HepG2 (cell line): ENCODE results near the gene NDE1. TPM values are rescaled to one million over a fixed set of nuclear protein-coding genes. Genes with fewer than 3 reads are reported as not detected.

ENCODE experiments used
- CEBPZ ChIP-seq: IDR thresholded peaks from 2 replicates; pipeline ENCODE4 v1.6.1; 2012; ENCODE audit warnings: low read length, improper control_type of control experiment
- HCFC1 ChIP-seq: fragments of 150-350 bp; IDR thresholded peaks from 2 replicates; pipeline ENCODE4 v1.6.1; 2014; ENCODE audit warnings: low read depth, low read length
- IKZF4 ChIP-seq: sonication (generic); formaldehyde crosslinking; IDR thresholded peaks from 2 replicates; pipeline ENCODE4 v1.5.1; 2020; ENCODE audit warnings: borderline replicate concordance, mild to moderate bottlenecking, low read depth, missing genetic modification reagents; ENCODE audit errors: not compliant biosample characterization
- ONECUT2 ChIP-seq: sonication (generic); formaldehyde crosslinking; IDR thresholded peaks from 2 replicates; pipeline ENCODE4 v1.4.0; 2020; ENCODE audit warnings: missing genetic modification reagents
- REPIN1 ChIP-seq: sonication (generic); formaldehyde crosslinking; IDR thresholded peaks from 2 replicates; pipeline ENCODE4 v1.8.0; 2022; ENCODE audit warnings: missing genetic modification reagents, low read depth, mild to moderate bottlenecking, borderline replicate concordance
- SIN3B ChIP-seq: fragments of 150-350 bp; IDR thresholded peaks from 2 replicates; pipeline ENCODE4 v1.6.1; 2014; ENCODE audit warnings: low read length
- SP4 ChIP-seq: sonication (generic); formaldehyde crosslinking; IDR thresholded peaks from 2 replicates; pipeline ENCODE4 v1.8.1; 2023; ENCODE audit warnings: mild to moderate bottlenecking, missing genetic modification reagents
- ZMAT3 ChIP-seq: sonication (generic); formaldehyde crosslinking; conservative IDR thresholded peaks from 2 replicates; pipeline ENCODE4 v1.7.0; 2021; ENCODE audit warnings: missing genetic modification reagents
- ZNF101 ChIP-seq: sonication (generic); formaldehyde crosslinking; IDR thresholded peaks from 2 replicates; pipeline ENCODE4 v1.4.0; 2020; ENCODE audit warnings: mild to moderate bottlenecking, low read depth, missing genetic modification reagents, borderline replicate concordance
- ZNF18 ChIP-seq: sonication (generic); formaldehyde crosslinking; IDR thresholded peaks from 2 replicates; pipeline ENCODE4 v1.8.0; 2022; ENCODE audit warnings: mild to moderate bottlenecking, missing genetic modification reagents; ENCODE audit not compliant: insufficient replicate concordance
- ZNF577 ChIP-seq: sonication (generic); formaldehyde crosslinking; IDR thresholded peaks from 2 replicates; pipeline ENCODE4 v1.4.0; 2020; ENCODE audit warnings: mild to moderate bottlenecking, low read depth, missing genetic modification reagents, borderline replicate concordance
- ZNF607 ChIP-seq: sonication (generic); formaldehyde crosslinking; IDR thresholded peaks from 2 replicates; pipeline ENCODE4 v1.5.1; 2020; ENCODE audit warnings: missing genetic modification reagents, mild to moderate bottlenecking, borderline replicate concordance
- ZNF841 ChIP-seq: sonication (generic); formaldehyde crosslinking; IDR thresholded peaks from 2 replicates; pipeline ENCODE4 v1.8.1; 2023; ENCODE audit warnings: missing genetic modification reagents, borderline replicate concordance
- polyA plus RNA-seq, 8 experiments: library from polyadenylated mRNA; depleted of rRNA in 3 of 8; stranded (reverse) in 7 of 8; unstranded in 1 of 8; fragments of >200 nt; fragmentation: Illumina TruSeq in 4 of 8; extraction: Trizol in 4 of 8; gene quantifications; 2 replicates each; pipeline versions ENCODE4 v1.2.1 to v1.2.3, GENCODE V29; 2011 to 2016; ENCODE audit warnings: low read depth in 4 of 8, missing spikeins in 1 of 8, mixed read lengths in 1 of 8; ENCODE audit not compliant: insufficient read depth in 1 of 8
- total RNA-seq, 5 experiments: library from RNA; depleted of rRNA; stranded (reverse); fragments of >200 nt; fragmentation: Illumina TruSeq; extraction: Trizol; gene quantifications; 2 replicates each; pipeline ENCODE4 v1.2.3, GENCODE V29; 2016; ENCODE audit warnings: low read depth in 1 of 5
- TF ChIP-seq, protein P1 (sequence below): sonication (generic); formaldehyde crosslinking; IDR thresholded peaks from 2 replicates; pipeline ENCODE4 v1.5.1; 2020; ENCODE audit warnings: mild to moderate bottlenecking, missing genetic modification reagents, borderline replicate concordance
- TF ChIP-seq, protein P2 (sequence below): sonication (generic); formaldehyde crosslinking; IDR thresholded peaks from 2 replicates; pipeline ENCODE4 v1.5.0; 2020; ENCODE audit warnings: missing genetic modification reagents

Gene NDE1
- total and polyA plus RNA-seq, 2 of the 13 experiments (the other 11 are each of a cell fraction or from before 2014, with no cell fraction given) = 40.9 to 72.5 TPM

GRCh38 chr16:15607700-15608396 is 42.2 kb upstream of the NDE1 start (continued):
- TF ChIP-seq ZNF101 (CRISPR knock-in tag) = no peak
- 0 out of 2 replicates have a peak, but pooled peaks have one; percentile 36 for TF ChIP-seq ZNF607 (CRISPR knock-in tag)
- TF ChIP-seq ONECUT2 (CRISPR knock-in tag) = no peak
- TF ChIP-seq ZNF841 (CRISPR knock-in tag) = no peak
- TF ChIP-seq SIN3B = no peak
- no peak for TF ChIP-seq REPIN1
- TF ChIP-seq SP4 (CRISPR knock-in tag) = no peak
- TF ChIP-seq ZNF18 (CRISPR knock-in tag) = no peak
- TF ChIP-seq CEBPZ = no peak
- TF ChIP-seq IKZF4 (CRISPR knock-in tag) = no peak
- TF ChIP-seq ZNF577 (CRISPR knock-in tag) = no peak
- TF ChIP-seq, protein P1, sequence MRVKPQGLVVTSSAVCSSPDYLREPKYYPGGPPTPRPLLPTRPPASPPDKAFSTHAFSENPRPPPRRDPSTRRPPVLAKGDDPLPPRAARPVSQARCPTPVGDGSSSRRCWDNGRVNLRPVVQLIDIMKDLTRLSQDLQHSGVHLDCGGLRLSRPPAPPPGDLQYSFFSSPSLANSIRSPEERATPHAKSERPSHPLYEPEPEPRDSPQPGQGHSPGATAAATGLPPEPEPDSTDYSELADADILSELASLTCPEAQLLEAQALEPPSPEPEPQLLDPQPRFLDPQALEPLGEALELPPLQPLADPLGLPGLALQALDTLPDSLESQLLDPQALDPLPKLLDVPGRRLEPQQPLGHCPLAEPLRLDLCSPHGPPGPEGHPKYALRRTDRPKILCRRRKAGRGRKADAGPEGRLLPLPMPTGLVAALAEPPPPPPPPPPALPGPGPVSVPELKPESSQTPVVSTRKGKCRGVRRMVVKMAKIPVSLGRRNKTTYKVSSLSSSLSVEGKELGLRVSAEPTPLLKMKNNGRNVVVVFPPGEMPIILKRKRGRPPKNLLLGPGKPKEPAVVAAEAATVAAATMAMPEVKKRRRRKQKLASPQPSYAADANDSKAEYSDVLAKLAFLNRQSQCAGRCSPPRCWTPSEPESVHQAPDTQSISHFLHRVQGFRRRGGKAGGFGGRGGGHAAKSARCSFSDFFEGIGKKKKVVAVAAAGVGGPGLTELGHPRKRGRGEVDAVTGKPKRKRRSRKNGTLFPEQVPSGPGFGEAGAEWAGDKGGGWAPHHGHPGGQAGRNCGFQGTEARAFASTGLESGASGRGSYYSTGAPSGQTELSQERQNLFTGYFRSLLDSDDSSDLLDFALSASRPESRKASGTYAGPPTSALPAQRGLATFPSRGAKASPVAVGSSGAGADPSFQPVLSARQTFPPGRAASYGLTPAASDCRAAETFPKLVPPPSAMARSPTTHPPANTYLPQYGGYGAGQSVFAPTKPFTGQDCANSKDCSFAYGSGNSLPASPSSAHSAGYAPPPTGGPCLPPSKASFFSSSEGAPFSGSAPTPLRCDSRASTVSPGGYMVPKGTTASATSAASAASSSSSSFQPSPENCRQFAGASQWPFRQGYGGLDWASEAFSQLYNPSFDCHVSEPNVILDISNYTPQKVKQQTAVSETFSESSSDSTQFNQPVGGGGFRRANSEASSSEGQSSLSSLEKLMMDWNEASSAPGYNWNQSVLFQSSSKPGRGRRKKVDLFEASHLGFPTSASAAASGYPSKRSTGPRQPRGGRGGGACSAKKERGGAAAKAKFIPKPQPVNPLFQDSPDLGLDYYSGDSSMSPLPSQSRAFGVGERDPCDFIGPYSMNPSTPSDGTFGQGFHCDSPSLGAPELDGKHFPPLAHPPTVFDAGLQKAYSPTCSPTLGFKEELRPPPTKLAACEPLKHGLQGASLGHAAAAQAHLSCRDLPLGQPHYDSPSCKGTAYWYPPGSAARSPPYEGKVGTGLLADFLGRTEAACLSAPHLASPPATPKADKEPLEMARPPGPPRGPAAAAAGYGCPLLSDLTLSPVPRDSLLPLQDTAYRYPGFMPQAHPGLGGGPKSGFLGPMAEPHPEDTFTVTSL (CRISPR knock-in tag) = no peak
- TF ChIP-seq, protein P2, sequence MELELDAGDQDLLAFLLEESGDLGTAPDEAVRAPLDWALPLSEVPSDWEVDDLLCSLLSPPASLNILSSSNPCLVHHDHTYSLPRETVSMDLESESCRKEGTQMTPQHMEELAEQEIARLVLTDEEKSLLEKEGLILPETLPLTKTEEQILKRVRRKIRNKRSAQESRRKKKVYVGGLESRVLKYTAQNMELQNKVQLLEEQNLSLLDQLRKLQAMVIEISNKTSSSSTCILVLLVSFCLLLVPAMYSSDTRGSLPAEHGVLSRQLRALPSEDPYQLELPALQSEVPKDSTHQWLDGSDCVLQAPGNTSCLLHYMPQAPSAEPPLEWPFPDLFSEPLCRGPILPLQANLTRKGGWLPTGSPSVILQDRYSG (CRISPR knock-in tag) = no peak
- TF ChIP-seq HCFC1 = no peak
- TF ChIP-seq ZMAT3 (CRISPR knock-in tag) = no peak
